Measurements from ENCODE around the gene ARFRP1. TPM values are rescaled to one million over a fixed set of nuclear protein-coding genes. Genes with fewer than 3 reads are reported as not detected.
"Not testable (repeated sequence)": the region's sequence is repeated elsewhere in the genome, so short reads cannot be mapped to it uniquely, and the experiment has no call there.

The ARFRP1 gene
- total RNA-seq, 4 donors from 2014 or later: 46.2 to 75.4 (median 56.2) TPM

- no peak for TF ChIP-seq POLR2A (IDR thresholded peaks at IDR 0.05)
- no peak for TF ChIP-seq CTCF (IDR thresholded peaks at IDR 0.05)
- TF ChIP-seq EP300 (IDR thresholded peaks at IDR 0.05; ENCODE audit: low read depth): no peak
- TF ChIP-seq POLR2AphosphoS5 (IDR thresholded peaks at IDR 0.05): no peak
- WGBS, 2 donors (ENCODE audit: low coverage in 1 of 2): 90% methylated on average over 31 of the region's 33 CpGs; no CpG with 5 or more reads in 1 of the 2 donors
- in situ Hi-C loops (cut with MboI; ENCODE audit: low pct_ligation_motif_present in 1 of 4, low pct_unique_long_range_greater_than_20kb in 1 of 4, low sequenced_read_pairs in 3 of 4): no loop called here
- Histone ChIP-seq H3K9me3 (no peaks in the 10 kb centered on the region), H3K36me3 (peaks cover 0 to 2% (median 0%) of the 10 kb centered on the region in 4 donors), H3K27me3 (no peaks in the 10 kb centered on the region), H3K27ac (no peak overlapping the region), H3K4me1 (peaks cover 6 to 17% (median 11%) of the 10 kb centered on the region in 4 donors), H3K4me3 (no peak overlapping the region)
- intact Hi-C loops (cut with DNase I; ENCODE audit: low total_unique reads): no loop called here
- no peak for DNase-seq
Measured at GRCh38 chr20:63661959-63662812, 45.6 kb downstream of the ARFRP1 start.

GRCh38 chr20:63661108-63661507 is 46.7 kb downstream of the ARFRP1 start:
- Histone ChIP-seq H3K36me3 (no peaks in the 10 kb centered on the region), H3K4me3 (no peak overlapping the region), H3K27me3 (no peaks in the 10 kb centered on the region), H3K27ac (no peak overlapping the region), H3K4me1 (peaks cover 6 to 21% (median 13%) of the 10 kb centered on the region in 4 donors), H3K9me3 (no peaks in the 10 kb centered on the region)
- WGBS, 2 donors (ENCODE audit: low coverage in 1 of 2): 94% methylated on average over 17 of the region's 22 CpGs; no CpG with 5 or more reads in 1 of the 2 donors
- no peak for DNase-seq
- TF ChIP-seq POLR2AphosphoS5 (IDR thresholded peaks at IDR 0.05) (no peak), POLR2A (IDR thresholded peaks at IDR 0.05) (no peak), EP300 (IDR thresholded peaks at IDR 0.05; ENCODE audit: low read depth) (no peak), CTCF (IDR thresholded peaks at IDR 0.05) (no peak)
- in situ Hi-C loops (cut with MboI; ENCODE audit: low pct_ligation_motif_present in 1 of 4, low pct_unique_long_range_greater_than_20kb in 1 of 4, low sequenced_read_pairs in 3 of 4) (no loop called here), intact Hi-C loops (cut with DNase I; ENCODE audit: low total_unique reads) (no loop called here)

- no peak for DNase-seq
- Histone ChIP-seq H3K27ac (no peak overlapping the region), H3K27me3 (no peaks in the 10 kb centered on the region), H3K4me1 (peaks cover 6 to 21% (median 13%) of the 10 kb centered on the region in 4 donors), H3K36me3 (no peaks in the 10 kb centered on the region), H3K4me3 (no peak overlapping the region), H3K9me3 (no peaks in the 10 kb centered on the region)
- intact Hi-C loops (cut with DNase I; ENCODE audit: low total_unique reads): no loop called here
- no peak for TF ChIP-seq EP300 (IDR thresholded peaks at IDR 0.05; ENCODE audit: low read depth)
- TF ChIP-seq POLR2AphosphoS5 (IDR thresholded peaks at IDR 0.05): no peak
- TF ChIP-seq POLR2A (IDR thresholded peaks at IDR 0.05): no peak
- no peak for TF ChIP-seq CTCF (IDR thresholded peaks at IDR 0.05)
- in situ Hi-C loops (cut with MboI; ENCODE audit: low pct_ligation_motif_present in 1 of 4, low pct_unique_long_range_greater_than_20kb in 1 of 4, low sequenced_read_pairs in 3 of 4): no loop called here
- WGBS, 2 donors (ENCODE audit: low coverage in 1 of 2): 82 to 93% methylated on average over 4 to 8 of the region's 8 CpGs
Measured at GRCh38 chr20:63660622-63661021, 47.2 kb downstream of the ARFRP1 start.

- WGBS, 2 donors (ENCODE audit: low coverage in 1 of 2): 93% methylated on average over 10 of the region's 10 CpGs; no CpG with 5 or more reads in 1 of the 2 donors
- H3K9me3 ChIP-seq; in situ Hi-C loops (cut with MboI; ENCODE audit: low pct_ligation_motif_present in 1 of 4, low pct_unique_long_range_greater_than_20kb in 1 of 4, low sequenced_read_pairs in 3 of 4); H3K27me3 ChIP-seq; H3K27ac ChIP-seq; H3K36me3 ChIP-seq; DNase-seq; H3K4me3 ChIP-seq; intact Hi-C loops (cut with DNase I; ENCODE audit: low total_unique reads): not testable (repeated sequence)
- H3K4me1 ChIP-seq: peaks cover 6 to 21% (median 13%) of the 10 kb centered on the region in 4 donors
Measured at GRCh38 chr20:63660174-63660573, 47.6 kb downstream of the ARFRP1 start.

All from transverse colon (tissue), 4 donors.